GM18498 (cell line): ENCODE results near the gene SMCR8.
A peak's percentile ranks its signal among the peaks of the same experiment; 100 is the strongest.
"Not testable (repeated sequence)": the region's sequence is repeated elsewhere in the genome, so short reads cannot be mapped to it uniquely, and the experiment has no call there.

Experiments
- ATAC-seq: cut with Tn5 transposase; IDR thresholded peaks from one replicate; pipeline ENCODE4 v1.9.1; 2021; ENCODE audit warnings: mild to moderate bottlenecking, moderate library complexity; ENCODE audit not compliant: unreplicated experiment

Gene SMCR8

DNA sequence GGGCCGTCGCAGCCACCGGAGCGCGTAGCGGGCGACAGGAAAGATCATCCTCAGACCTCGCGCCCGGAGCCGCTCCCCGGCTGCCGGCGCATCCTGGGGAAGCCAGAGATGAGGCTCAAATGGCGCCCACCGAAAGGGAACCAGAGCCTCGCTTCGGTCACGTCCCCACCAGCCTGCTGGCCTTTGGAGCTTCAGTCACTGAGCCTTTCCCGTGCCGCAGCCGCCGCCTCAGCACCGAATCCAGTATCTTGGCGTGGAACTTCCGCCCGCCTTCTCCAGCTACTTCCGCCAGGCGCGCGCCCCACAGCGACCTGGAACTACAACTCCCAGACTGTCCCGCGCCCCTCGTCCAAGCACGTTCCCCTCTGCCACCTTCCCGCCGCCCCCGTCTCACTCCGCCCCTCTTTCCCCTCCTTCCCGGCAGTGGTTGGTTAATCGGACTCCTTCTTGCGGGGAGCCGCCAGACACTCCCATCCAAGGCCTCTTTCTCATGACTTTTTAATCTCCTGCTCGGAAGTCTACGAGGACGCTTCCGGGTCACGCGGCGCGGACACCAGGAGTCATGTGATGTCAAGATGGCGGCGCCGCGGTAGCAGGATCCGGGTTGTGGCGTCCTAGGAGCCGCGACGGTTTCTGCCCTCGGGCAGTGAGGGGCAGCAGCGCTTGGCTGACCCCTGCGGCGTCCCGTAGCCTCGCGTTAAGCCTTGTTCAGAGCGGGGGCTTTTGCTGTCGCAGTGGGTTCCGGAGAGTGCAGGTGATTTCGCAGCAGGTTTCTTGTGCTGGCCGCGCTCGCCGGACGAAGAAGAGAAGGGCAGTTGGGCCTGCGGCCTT lies at the start of gene SMCR8, which contains the start of gene TOP3A:
Gene SMCR8 (plus strand): TSS at position 563 of the 831 bp plus-strand sequence. CDS start 497 bp downstream, outside the sequence.
Gene TOP3A (minus strand): TSS at position 264 of the 831 bp plus-strand sequence. CDS start 216 bp downstream, at position 48.
- ATAC-seq: peak; percentile 85

DNA sequence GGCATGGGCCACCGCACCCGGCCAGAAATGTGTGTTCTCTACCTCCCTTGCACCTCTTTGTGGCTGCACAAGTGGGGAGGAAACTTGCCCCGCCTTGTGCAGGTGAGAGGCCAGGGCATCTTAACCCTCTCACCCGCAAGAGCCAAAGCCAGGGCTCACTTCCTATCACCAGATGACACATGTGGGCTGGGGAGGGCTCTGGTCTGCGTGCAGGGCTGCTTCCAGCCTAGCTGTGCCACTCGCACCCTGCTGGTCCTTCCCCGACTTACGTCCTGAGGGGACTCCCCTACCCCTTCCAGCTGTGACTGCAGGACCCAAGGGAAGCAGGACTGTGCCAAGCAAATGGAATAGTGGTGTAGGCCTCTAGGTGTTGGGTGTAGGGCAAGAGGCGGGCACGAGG lies 47.7 kb upstream of the SMCR8 start:
- no peak for ATAC-seq

- ATAC-seq: no peak
These were observed 47.0 kb upstream of the SMCR8 start for GRCh38 chr17:18267927-18268711.

GRCh38 chr17:18270046-18270931 lies 44.8 kb upstream of the SMCR8 start:
- no peak for ATAC-seq

GRCh38 chr17:18277076-18277475 lies 38.0 kb upstream of the SMCR8 start:
- ATAC-seq: no peak

DNA sequence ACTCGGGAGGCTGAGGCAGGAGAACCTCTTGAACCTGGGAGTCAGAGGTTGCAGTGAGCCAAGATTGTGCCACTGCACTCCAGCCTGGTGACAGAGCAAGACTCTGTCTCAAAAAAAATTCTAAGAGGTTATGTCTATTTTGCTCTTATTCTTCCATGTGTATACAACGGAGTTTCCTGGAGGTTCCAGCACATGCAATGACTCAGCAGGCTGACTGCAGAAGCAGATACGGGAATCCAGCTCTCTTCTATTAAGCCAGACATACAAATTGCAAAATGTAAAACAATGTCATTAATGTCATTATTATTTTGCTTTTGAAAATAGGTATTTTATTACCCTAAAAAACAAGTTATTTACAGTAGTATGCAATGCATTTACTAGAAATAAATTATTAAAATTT lies 36.2 kb upstream of the SMCR8 start:
- no peak for ATAC-seq

DNA sequence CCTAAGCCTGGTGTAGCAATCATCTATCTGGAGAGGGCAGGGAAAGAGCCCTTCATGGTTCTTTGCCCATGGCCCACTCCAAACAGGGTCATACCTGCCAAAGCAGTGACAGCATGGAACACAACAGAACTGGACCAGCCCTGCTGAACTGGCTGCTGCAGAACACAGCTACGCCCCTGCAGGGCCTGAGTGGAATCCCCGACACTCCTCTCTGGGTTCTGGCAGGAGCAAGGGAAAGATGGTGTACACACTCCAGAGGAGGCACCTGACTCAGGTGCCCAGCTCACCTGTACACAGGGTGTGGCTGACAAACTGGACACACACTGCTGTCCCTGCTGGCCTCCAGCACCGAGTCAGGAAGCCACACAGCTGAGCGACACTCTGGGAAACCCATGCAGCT lies 34.8 kb upstream of the SMCR8 start:
- ATAC-seq: no peak

DNA sequence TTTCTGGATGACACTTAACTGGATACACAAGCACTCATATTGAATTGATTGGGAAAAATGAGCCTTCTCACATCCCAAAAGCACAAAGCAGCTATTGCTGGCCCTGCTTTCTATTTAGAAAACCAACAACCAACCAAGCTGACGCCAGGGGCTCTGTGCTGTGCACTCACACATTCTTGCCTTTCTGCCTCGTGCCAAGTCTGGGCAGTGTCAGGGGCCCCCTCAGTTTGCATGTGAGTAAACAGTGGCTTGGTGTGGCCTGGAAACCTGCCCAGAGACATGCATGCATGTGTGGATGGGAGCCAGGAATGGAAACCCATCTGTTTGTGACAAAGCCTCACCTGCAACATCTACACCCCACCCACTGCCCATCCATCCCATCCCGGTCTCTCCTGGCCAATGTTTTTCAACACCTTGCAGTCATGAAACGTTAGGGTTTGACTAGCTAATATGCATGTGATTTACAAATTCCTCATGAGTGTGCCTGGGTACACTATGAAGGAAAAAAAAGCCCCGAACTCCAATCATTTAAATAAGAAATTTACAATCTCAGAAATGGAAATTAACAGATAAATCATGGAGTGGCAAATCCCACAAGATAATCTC lies 34.2 kb upstream of the SMCR8 start:
- ATAC-seq: no peak

- no peak for ATAC-seq
These were observed 33.3 kb upstream of the SMCR8 start for GRCh38 chr17:18281788-18282187.

DNA sequence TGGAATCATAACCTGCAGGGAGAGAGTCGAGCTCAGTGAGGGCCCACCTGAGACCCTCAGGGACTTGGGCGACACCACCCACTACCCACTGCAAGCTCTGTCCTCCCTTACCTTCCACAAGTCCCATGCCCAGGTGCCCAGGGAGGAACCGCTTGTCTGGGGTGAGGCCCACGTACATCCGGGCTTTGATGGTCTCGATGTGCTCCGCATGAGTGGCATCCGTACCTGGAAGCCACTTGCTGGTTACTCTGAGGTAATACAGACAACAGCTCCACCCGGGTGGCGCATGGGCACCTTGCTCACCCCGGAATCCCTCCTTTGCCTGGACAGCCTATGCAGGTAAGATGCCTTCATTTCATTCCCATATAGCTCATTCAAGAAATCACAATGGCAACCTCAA lies 29.8 kb upstream of the SMCR8 start:
- no peak for ATAC-seq

DNA sequence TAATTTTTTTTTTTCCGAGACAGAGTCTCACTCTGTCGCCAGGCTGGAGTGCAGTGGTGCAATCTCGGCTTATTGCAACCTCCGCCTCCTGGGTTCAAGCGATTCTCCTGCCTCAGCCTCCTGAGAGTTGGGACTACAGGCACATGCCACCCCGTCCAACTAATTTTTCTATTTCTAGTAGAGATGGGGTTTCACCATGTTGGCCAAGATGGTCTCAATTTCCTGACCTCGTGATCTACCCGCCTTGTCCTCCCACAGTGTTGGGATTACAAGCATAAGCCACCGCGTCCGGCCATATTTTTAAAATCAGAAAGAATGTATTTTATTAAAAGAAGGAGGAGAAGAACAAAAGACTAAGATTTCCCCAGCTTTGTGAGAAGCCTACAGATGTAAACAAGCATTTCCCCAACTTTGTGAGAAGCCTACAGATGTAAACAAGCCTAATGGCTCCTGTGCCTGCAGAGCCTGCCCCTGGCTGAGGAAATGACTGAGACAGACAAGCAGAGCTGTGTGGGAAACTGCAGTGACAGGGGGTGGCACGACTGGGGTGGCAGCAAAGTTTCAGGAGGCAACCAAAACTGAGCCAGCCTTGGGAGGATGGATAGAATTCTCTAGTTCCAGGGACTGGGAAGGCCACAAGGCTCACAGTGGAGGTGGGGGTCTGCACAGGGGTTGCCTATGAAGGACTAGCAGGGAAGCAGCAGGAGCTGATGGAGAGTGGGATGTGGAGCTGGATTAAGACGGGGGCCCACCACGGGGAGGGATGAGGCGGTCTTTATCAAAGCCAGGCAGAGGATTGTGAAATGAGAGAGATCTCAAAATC lies 23.2 kb upstream of the SMCR8 start:
- no peak for ATAC-seq

DNA sequence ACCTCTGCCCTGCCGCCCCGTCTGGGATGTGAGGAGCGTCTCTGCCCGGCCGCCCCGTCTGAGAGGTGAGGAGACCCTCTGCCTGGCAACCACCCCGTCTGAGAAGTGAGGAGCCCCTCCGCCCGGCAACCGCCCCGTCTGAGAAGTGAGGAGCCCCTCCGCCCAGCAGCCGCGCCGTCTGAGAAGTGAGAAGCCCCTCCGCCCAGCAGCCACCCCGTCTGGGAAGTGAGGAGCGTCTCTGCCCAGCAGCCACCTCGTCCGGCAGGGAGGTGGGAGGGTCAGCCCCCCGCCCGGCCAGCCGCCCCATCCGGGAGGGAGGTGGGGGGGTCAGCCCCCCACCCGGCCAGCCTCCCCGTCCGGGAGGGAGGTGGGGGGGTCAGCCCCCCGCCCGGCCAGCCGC lies 17.0 kb upstream of the SMCR8 start:
- not testable (repeated sequence) for ATAC-seq

GRCh38 chr17:18300725-18301480 lies 14.2 kb upstream of the SMCR8 start:
- no peak for ATAC-seq

DNA sequence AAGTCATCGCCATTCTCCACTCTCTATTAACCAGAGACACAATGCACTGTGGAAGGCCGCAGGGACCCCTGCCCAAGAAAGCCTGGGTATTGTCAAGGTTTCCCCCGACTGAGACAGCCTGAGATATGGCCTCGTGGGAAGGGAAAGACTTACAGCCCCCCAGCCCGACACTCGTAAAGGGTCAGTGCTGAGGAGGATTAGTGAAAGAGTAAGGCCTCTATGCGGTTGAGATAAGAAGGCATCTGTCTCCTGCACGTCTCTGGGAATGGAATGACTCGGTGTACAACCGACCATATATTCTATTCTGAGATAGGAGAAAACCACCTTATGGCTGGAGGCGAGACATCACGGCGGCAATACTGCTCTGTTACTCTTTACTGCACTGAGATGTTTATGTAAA lies 11.9 kb upstream of the SMCR8 start:
- ATAC-seq: not testable (repeated sequence)

DNA sequence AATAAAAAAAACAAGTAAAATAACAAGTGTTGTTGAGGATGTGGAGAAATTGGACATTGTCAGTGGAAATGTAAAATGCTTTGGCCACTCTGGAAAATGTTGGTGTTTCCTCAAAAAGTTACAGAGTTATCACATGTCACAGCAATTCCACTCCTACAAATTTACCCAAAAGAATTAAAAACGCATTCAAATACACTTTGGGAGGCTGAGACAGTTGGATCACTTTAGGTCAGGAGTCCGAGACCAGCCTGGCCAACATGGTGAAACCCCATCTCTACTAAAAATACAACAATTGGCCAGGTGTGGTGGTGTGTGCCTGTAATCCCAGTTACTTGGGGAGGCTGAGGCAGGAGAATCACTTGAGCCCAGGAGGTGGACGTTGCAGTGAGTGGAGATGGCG lies 5.9 kb upstream of the SMCR8 start:
- ATAC-seq: no peak

DNA sequence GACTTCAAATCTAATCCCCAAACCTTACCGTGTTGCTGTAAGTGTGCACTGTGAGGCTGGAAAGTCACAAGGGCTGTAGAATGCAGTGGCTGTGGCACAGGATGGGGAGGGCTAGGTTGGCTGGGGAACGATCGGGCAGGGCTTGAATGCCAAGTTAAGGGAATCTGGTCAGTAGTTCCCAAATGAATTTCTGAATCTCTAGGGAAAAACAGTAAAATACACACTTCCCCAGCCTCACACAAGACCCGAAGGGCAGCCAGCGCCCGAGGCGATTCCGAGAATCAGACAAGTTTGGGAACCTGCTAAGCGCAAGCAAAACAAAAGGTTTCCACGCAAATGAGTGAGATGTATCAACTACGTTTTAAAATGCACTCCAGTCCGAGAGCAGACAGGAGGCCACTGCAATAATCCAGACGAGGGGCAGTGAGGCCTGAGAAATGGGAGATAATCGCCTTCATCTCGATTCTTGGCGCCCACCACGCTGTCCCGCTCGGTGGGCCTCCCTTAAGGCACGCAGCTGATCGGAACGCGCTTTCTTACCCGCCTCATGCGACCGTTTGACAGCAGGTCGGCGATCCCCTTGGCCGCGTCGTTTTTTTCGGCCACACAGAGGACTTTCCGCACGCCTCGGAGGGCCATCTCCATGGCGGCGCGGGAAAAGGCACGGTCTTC lies 898 bp upstream of the SMCR8 start:
- peak; percentile 18 for ATAC-seq

DNA sequence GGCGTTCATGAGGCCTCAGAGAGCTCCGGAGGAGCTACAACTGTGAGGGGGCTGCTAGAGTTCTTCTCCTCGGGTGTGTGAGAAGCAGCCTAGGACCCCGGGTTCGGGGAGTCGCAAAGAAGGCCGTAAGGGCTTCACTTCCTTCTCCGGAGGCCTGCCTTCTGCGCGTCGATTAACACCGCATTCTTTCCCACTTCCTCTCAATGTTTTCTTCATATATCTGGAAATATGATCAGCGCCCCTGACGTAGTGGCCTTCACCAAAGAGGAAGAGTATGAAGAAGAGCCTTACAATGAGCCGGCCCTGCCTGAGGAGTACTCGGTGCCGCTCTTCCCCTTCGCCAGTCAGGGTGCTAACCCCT lies 449 bp downstream of the SMCR8 start:
- peak; percentile 0 for ATAC-seq

GRCh38 chr17:18315961-18316360 lies 868 bp downstream of the SMCR8 start:
- no peak for ATAC-seq
